SK-N-SH (cell line): ENCODE results near the gene SLC7A6.

Experiments
- CTCF ChIP-seq: fragments of 200-600 bp; sonication (generic); IDR thresholded peaks from 2 replicates; pipeline ENCODE4 v1.6.1; 2017; ENCODE audit warnings: antibody characterized with exemption, mild to moderate bottlenecking, moderate library complexity
- FOXM1 ChIP-seq: IDR thresholded peaks from 2 replicates; pipeline ENCODE4 v1.4.0; 2012; ENCODE audit warnings: low read depth, mild to moderate bottlenecking

- no peak for TF ChIP-seq CTCF
- TF ChIP-seq FOXM1: no peak
Observed at GRCh38 chr16:68287276-68288251, 23.2 kb downstream of the SLC7A6 start.
